Stimulated activated CD4-positive, alpha-beta T cell treated with anti-CD3 and anti-CD28 coated beads, Interleukin-2, amount 100 ng/mL, for 48 hours (primary cell): ENCODE measurements around the gene CCDC188.
A peak's percentile ranks its signal among the peaks of the same experiment; 100 is the strongest.
"Not testable (repeated sequence)": the region's sequence is repeated elsewhere in the genome, so short reads cannot be mapped to it uniquely, and the experiment has no call there.

Experiments
- DNase-seq, 2 donors: peaks; one replicate each; pipeline ENCODE4 v3.0.0-alpha.2; 2020

CCDC188 gene

DNA sequence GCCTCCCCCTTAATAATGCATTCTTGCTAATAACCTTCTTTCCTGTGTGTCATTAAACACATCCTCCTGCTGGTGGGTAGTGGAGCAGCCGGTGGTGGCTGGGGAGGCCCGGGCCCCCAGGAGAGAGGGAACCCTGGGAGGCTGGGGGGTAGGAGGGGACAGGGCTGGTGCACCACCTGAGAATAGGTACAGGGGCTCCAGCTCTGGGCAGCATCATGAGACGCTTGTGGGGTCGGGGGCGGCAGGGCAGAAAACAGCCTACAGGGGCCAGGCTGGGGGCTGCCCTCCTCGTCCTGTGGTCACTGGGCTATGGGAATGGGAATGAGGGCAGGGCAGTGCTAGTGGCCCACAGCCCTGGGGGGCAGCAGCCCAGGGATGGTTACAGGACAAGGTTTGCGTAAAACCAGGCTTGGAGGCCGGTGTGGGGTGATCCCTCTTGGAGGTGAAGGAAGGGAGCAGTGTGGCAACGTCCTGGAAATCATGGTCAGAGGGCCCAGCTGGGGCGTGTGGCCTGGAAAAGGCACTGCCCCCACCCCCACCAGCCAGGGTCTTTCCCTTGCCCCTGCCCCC, 18.5 kb upstream of the CCDC188 start:
- DNase-seq, result no peak

DNA sequence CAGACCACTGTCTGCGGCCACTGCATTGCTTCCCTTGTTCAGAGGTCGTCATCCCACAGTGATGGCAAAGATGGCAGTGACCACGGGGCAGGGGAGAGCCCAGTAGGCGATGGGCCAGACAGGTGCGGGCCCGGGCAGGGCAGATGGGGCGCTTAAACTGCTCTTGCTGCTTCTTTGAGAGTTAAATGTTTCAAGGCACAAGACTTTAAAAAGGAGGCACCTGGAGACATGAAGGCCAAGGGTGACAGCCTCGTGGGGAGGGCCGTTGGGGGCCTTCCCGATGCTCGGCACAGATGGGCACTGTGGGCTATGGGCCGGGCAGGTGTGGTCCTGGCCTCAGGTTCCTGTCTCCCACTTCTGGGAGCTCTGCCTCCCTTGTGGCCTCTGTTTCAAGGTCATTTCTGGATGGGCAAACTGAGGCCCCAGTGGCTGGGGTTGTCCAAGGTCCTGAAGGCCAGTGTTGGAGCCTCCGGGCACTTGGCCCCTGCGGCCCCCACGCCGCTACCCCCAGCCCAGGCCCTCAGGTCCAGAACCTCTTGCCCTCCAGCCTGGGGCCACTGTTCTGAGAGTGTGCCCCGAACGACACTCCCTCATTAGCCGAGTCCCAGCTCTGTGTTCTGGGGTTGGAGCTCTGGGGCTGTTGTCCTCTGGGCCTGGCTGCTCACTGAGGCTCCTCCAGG, 16.9 kb upstream of the CCDC188 start:
- DNase-seq, result no peak

- DNase-seq, result no peak
Observed at GRCh38 chr22:20166703-20167102, 15.8 kb upstream of the CCDC188 start.

DNA sequence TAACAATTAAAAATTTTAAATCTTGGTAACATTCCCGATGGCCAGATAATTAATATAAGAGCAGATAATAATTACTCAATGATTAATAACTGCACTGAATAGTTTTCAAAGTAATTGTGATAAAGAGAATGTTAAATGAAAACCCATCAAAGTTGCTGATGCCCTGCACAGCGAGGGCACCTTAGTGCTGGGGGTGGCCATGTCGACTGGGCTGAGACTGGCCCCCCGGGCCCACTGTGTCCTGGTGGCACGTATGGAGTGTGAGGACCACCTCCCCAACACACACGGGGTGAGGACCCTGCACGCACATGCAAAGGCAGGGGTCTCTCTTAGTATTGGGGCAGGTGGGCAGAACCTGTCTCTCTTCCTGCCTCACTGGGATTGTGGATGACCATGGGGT, 15.1 kb upstream of the CCDC188 start:
- DNase-seq, result no peak

DNA sequence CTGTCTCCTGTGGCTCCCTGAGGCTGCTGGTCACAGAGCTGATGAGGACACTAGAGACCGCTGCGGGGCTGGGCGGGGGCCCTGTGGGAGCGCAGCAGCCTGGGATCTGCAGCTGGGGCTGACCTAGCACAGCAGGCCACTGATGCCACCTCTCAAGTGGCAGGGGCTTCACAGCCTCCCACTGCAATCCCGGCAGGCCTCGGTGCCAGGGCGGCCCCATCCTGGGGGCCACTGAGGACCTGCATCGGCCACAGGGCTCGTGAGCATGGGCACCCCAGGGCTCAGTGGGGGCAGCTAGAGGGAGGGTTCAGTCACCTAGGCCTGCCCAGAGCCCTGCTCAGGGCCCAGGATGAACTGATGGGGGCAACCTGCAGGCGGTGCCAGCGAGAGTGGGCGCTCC, 14.6 kb upstream of the CCDC188 start:
- no peak for DNase-seq

DNA sequence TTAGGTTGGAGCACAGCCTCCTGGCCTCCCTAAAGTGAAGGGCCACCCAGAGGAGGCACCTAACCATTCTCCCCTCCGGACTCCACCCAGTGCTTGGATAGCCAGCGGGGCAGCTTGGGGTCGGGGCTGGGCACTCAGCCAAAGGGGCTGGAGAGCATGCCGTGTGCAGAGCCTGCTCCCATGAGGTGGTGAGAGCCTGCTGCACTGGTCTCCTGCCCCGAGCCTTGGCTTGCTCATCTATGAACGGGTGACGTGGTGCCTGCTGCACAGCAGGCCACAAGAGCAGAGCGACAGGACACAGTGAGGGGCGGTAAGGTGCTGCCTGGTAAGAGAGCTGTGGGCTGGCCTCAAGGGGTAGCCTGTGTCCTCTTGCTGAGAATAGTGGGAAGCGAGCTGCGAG, 14.0 kb upstream of the CCDC188 start:
- DNase-seq, result no peak

DNA sequence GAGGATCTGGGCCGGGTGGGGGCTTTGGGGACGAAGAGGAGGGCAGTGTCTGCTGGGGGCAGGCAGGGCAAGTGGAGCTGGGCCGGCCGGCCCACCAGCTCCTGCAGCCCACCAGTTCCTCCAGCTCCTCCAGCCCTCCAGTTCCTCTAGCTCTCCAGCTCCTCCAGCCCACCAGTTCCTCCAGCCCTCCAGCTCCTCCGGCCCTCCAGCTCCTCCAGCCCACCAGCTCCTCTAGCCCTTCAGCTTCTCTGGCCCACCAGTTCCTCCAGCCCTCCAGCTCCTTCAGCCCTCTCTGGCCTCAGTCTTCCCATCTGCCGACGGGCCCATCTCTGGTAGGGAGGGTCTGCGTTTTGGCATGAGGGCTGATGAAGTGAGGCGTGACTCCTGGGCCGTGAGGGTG, 9.2 kb upstream of the CCDC188 start:
- no peak for DNase-seq

DNA sequence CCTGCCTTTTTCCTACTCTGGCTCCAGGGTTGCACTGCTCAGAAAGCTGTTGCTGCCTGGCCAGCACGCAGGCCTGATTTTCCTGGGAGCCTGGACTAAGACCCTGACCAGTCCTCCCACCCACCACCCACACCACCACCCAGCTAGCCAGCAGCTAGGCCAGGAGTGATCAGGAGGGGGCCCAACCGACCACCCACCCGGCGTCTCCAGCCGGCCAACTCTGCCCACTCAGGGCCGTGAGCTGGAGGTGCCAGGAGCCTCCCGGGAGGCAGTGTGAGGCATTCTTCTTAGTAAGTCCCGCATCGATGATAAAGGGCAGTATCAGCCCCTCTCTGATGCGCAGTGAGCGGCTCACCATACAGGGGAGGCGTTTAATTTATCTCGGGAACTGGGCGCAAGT, 8.7 kb upstream of the CCDC188 start:
- not testable (repeated sequence) for DNase-seq

GRCh38 chr22:20159076-20159475, 8.2 kb upstream of the CCDC188 start:
- no peak for DNase-seq

DNA sequence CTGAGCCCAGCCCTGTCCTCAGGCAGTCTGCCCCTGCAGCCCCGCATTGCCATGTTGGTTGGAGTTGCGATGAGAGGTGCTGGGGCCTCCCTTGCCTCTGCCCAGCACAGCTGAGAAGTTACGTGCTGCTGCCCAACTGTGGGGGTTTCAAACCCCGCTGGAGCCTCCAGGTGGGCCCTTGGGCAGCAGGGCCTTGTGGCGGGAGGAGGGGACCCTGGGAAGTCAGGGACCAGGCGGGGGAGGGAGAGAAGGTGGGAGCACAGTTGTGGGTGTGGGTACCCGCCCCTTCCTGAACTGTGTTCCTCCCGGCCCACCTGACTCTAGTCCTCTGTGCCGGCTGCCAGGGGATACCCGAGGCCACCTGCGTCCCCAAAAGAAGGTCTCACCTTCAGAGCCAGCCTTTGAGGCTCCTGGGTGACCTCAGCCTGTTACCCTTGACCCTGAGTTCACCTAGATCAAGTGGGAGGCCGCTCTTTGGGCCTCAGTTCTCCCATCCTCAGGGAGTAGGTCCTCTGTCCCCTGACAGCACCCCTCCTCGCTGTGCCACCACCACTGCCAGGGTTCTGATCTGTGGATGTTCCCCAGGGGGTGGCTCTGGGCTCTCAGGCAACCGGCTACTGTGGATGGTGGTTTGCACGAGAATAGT, 7.7 kb upstream of the CCDC188 start:
- no peak for DNase-seq

- DNase-seq, result no peak
Observed at GRCh38 chr22:20157430-20158183, 6.8 kb upstream of the CCDC188 start.

DNA sequence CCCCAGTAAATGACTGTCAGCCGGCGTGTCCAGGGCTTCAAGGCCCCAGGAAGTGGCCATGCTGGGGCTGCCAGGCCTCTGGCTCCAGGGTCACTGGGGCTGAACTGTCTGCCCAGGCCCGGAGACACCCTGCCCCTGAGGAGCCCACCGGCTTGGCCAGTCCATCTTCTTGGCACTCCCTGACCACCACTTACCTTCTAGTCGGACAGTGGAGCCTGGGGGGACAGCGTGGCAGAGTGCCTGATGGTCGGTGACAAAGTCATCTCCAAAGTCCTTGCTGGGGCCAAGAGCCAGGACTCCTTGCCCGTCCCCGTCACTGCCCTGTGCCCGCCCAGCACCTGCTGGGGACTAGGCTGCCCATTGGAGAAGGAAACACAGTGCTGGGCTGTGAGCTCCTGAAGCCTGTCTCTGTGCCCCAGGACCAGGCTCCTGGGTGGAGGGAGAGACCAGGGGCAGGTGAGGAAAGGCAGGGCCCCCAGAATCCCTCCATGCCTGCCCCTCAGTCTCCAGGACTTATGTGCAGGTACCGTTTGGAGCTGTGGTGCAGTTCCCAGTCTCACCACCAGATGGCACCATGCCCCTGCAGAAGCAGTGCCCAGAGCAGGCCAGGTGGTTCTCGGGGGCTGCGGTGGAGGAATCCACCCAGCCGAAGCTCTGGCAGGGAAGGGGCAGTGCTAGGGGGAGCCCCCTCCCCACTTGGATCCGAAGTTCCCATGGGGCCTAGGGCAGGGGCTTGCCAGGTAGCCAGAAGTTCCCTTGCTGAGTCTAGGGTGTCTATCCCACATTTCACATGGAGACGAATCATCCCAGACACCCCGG, 6.0 kb upstream of the CCDC188 start:
- peak; percentile 90 to 94 for DNase-seq

DNA sequence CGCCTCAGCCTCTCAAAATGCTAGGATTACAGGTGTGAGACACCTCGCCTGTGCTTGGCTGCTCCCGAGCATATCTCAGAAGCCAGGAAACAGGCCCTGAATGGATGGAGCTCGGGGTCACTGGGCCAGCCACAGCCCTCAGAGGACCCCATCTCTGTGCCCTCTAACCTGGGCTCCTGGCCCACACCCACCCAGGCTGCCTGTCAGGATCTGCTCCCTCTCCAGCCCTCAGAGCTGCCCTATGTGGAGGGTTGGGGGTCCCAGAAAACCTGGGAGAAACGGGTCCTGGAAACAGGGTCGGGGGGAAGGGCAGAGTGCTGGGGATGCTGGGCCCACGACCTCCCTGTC, 5.2 kb upstream of the CCDC188 start:
- DNase-seq, result no peak

DNA sequence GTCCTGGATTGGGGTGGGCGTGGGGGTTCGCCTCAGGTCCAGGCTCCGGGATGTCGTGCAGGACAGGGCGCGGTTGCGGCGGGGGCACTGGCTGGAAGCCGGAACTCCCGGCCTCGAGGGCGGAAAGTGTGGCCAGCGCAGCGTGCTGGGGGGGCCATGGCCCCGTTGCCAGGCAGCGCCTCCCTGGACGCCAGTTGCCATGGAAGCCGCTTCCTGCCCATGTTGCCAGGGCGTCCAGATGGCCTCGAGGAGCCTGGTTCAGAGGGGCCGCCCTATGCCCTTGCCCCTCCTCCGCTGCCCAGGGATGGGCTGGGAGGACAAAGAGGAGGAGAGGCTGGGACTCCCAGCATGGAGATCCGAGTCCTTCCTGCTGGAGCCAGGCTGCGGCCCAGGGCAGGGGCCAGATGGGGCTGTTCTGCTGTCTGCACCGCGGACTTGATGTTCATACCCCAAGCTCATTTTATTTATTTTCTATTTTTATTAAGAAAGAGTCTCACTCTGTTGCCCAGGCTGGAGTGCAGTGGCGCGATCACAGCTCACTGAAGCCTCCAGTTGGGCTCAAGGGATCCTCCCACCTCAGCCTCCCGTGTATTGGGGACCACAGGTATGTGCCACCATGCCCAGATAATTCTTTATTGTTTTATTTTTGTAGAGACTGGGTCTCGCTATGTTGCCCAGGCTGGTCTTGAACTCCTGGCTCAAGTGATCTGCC, 4.6 kb upstream of the CCDC188 start:
- no peak for DNase-seq

DNA sequence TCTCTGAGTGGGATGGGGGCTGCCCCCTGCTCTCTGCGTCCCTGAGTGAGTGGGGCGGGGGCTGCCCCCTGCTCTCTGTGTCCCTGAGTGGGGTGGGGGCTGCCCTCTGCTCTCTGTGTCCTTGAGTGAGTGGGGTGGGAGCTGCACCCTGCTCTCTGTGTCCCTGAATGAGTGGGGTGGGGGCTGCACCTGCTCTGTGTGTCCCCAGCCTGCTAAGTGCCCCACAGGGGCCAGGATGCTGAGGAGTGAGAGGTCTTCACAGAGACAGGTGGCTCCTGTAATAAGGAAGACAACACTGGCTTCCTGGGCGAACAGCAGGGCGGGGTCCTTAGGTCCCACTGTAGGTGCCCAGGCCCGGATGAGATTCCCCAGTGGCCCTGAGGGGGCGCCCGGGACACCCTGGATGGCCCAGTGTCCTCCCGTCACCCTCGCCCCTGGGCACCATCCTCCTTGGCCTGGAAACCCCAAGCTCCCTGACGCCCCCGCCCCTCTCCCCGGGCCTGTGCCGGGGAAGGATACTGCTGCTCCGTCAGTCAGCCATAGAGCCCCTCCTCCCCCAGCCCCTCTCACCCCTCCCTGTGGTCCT, 3.8 kb upstream of the CCDC188 start:
- DNase-seq, result no peak

DNA sequence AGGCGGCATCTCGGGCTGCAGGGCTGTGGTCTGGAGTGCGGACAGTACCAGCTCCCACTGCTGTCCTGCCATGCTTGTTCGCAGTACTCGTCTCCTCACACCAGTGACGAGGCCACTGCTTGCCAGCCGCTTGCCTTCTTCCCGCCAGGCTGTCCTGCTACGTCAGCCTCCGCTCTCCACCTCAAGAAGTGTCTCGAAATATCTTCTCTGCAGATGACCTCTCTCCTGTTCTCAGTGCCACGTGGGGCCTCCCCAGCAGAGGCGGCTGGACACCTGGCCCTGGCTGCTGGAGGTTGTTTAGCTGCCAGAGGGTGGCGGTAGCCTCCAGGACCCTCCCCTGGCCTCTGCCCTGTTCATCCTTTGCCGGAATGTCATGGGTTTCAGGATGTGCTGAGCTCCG, 3.1 kb upstream of the CCDC188 start:
- DNase-seq, result no peak

DNA sequence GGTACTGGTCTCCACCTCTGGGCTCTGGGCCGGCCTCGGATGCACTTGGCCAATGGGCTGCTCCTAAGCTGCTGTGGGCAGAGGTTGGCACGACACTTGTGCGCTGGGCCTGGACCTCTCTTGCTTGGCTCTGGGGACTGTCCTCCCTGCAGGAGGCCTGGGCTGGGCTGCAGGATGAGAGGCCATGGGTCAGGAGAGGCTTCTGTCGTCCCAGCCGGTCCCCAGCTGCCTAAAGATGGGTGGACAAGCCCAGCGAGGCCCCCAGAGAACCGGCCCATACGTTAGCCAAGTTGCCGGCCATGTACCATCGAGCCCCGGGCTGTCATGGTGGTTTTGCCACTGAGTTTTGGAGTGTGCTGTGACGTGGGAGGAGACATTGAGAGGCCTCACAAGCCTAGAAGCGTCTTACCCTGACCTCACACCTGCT, 1.6 kb upstream of the CCDC188 start:
- no peak for DNase-seq

DNA sequence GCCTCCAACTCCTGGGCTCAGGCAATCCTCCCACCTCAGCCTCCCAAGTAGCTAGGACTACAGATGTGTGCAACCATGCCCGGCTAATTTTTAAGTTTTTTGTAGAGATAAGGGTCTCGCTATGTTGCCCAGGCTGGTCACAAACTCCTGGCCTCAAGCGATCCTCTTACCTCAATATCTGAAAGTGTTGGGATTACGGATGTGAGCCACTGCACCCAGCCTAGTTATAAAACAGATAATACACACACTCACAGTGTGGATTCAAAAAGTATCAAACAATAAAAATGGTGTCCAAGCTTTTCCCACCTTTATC, 377 bp upstream of the CCDC188 start:
- DNase-seq, result no peak

DNA sequence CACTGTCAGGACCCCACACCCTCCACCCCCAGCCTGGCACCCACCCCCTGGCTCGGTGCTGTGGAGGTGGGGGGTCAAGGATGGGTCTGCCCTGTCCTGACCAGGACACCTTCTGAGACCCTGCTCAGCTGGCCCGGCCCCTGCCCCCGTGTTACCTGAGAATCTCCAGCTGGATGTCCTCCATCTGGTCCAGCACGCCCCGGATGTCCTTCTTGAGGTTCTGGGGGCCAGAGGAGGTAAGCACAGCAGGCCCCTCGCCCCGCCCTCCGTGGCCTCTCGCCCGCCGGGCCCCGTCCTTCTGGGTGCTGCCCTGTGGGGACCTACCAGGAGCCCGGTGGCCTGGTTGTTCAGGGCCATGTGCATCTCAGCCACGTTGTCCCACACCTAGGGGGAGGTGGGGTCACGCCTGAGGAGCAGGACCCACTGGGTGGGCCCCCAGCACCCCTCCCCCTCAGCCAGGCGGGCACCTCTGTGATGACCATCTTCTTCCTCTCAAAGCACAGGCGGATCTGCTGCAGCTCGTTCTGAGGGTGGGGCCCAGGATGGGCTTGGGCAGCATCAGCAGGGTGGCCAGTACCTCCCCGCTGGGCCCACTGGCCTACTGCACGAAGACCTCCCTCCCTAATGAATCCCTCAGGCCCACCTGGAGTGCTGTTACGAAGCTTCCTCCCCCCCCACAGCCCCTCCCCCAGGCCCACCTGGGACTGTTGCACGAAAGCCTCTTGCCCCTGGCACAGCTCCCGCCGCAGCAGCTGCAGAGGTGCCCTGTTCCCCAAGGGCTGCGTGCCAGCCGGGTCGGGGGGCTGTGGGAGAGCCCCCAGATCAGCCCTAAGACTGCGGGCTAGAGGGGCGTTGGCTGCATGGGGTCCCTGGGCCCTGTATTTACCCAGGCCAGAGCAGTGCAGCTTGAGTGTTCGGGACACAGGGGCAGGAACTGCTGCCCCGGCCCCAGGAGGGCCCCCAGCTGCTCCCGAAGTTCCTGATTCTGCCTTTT, 1.3 kb downstream of the CCDC188 start:
- DNase-seq, result no peak

DNA sequence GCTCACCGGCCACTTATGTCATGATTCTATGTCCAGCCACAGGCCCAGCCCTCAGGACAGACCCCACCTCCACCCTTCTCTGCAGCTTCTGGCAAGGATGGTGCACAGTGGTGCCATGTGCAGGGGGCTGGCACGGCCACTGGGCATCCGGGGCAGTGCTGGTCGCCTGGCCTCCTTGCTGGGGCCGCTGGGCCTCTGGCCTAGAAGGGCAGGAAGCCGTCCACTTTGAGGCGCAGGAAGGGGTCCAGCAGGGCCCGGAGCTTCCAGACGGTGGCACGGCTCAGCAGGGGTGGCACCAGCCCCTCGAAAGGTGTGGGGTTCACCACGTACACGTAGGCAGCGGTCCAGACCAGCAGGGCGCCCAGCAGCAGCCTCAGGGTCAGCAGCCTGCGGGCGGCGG, 2.4 kb downstream of the CCDC188 start:
- no peak for DNase-seq
